Measurements from ENCODE around the gene PDAP1. TPM values are rescaled to one million over a fixed set of nuclear protein-coding genes. Genes with fewer than 3 reads are reported as not detected.

The PDAP1 gene
- total and polyA plus RNA-seq, 2 of the 13 experiments (the other 11 are each of a cell fraction or from before 2014, with no cell fraction given), result 13.0 to 100 TPM

- FAIRE-seq (no peak), DNase-seq (ENCODE audit: low spot score) (peak; percentile 64), ATAC-seq (peak; percentile 69)
- Histone ChIP-seq H3K9ac (ENCODE audit: insufficient read depth, low read depth, low read length) (peak overlapping the region; percentile 93), H2AFZ (ENCODE audit: low read length) (no peak overlapping the region), H3K79me2 (ENCODE audit: insufficient read depth, low read length) (peaks cover 11% of the 10 kb centered on the region), H3K36me3 (replicated peaks in 1 of 2; ENCODE audit: control insufficient read depth in 1 of 2, insufficient read depth in 2 of 2, low read length in 2 of 2) (0 out of 5 replicates have a peak, but pooled peaks cover 1 to 3% of the 10 kb centered on the region in 2 experiments), H3K4me1 (ENCODE audit: insufficient read depth, low read length) (peaks cover 54% of the 10 kb centered on the region), H3K4me3 (replicated peaks in 1 of 3; ENCODE audit: insufficient read depth in 1 of 3, low read depth in 2 of 3, low read length in 3 of 3) (peak overlapping the region; percentile 87 to 99 (median 95)), H3K27me3 (ENCODE audit: control insufficient read depth in 1 of 2, insufficient read depth in 2 of 2, low read length in 2 of 2) (no peaks in the 10 kb centered on the region), H3K9me3 (ENCODE audit: low read length) (no peaks in the 10 kb centered on the region), H3K27ac (ENCODE audit: extremely low read length, insufficient read depth, low read length) (peak overlapping the region; percentile 91), H4K20me1 (ENCODE audit: insufficient read depth, low read length) (peaks cover 2% of the 10 kb centered on the region; the same call in 1 of the 2 replicates), H3K4me2 (ENCODE audit: low read depth, low read length) (peak overlapping the region; percentile 84)
- CTCF ChIA-PET (ENCODE audit: low intra/inter-chr PET ratio, low total read pairs), result no interaction called here
- BruUV-seq (replicated peaks), result no TSS peak
- in situ Hi-C loops (cut with HindIII; ENCODE audit: extremely low pct_ligation_motif_present, low pct_unique_long_range_greater_than_20kb) (no loop called here), intact Hi-C loops (cut with micrococcal nuclease; ENCODE audit: unreplicated experiment) (no loop called here)
- POLR2A ChIA-PET, result interaction anchor here (0.7 to 1.6 kb wide), 2 partner anchors 33 to 60 kb away, joined by 4 to 7 read pairs; partner anchors contain the start of genes BUD31 and PDAP1
- WGBS (ENCODE audit: low lambda C conversion rate), result 22% methylated on average over 9 of the region's 58 CpGs
- TF ChIP-seq CBFB (CRISPR knock-in tag; IDR thresholded peaks at IDR 0.05) (0 out of 2 replicates have a peak, but pooled peaks have one; percentile 17), HCFC1 (IDR thresholded peaks at IDR 0.05; ENCODE audit: low read depth, low read length) (no peak), THAP8 (CRISPR knock-in tag; IDR thresholded peaks at IDR 0.05; ENCODE audit: borderline replicate concordance) (peak; percentile 24; the same call in 1 of the 2 replicates), ISX (CRISPR knock-in tag; conservative IDR thresholded peaks at IDR 0.05) (no peak), ZNF652 (CRISPR knock-in tag; IDR thresholded peaks at IDR 0.05; ENCODE audit: borderline replicate concordance, low read depth) (no peak), RARA (CRISPR knock-in tag; IDR thresholded peaks at IDR 0.05) (peak; percentile 35; the same call in 1 of the 2 replicates), PAXIP1 (CRISPR knock-in tag; conservative IDR thresholded peaks at IDR 0.05) (peak; percentile 49; the same call in 1 of the 2 replicates), ZNF121 (CRISPR knock-in tag; IDR thresholded peaks at IDR 0.05) (peak; percentile 83), SOX5 (CRISPR knock-in tag; IDR thresholded peaks at IDR 0.05; ENCODE audit: borderline replicate concordance) (peak; percentile 8; the same call in 1 of the 2 replicates), TOPORS (CRISPR knock-in tag; IDR thresholded peaks at IDR 0.05) (peak; percentile 65; the same call in 1 of the 2 replicates), ZNF747 (CRISPR knock-in tag; IDR thresholded peaks at IDR 0.05; ENCODE audit: borderline replicate concordance) (peak; percentile 50), KAT8 (CRISPR knock-in tag; IDR thresholded peaks at IDR 0.05) (peak; percentile 66), E2F5 (CRISPR knock-in tag; conservative IDR thresholded peaks at IDR 0.05) (no peak), TCF12 (IDR thresholded peaks at IDR 0.05) (no peak), TCF12 (CRISPR knock-in tag; IDR thresholded peaks at IDR 0.05) (0 out of 2 replicates have a peak, but pooled peaks have one; percentile 41), KDM3A (CRISPR knock-in tag; IDR thresholded peaks at IDR 0.05; ENCODE audit: low read depth) (no peak; the same call in 1 of the 2 replicates), RAD21 (CRISPR knock-in tag; IDR thresholded peaks at IDR 0.05) (peak; percentile 47; the same call in 1 of the 2 replicates), GATAD1 (CRISPR knock-in tag; IDR thresholded peaks at IDR 0.05) (0 out of 2 replicates have a peak, but pooled peaks have one; percentile 31)
These were observed 33.2 kb downstream of the PDAP1 start for GRCh38 chr7:99375070-99375807.
